Sigmoid colon (tissue), 7 donors: ENCODE data around the gene HBS1L. TPM values are rescaled to one million over a fixed set of nuclear protein-coding genes. Genes with fewer than 3 reads are reported as not detected.

Source experiments
- DNase-seq: peaks from one replicate; pipeline ENCODE4 v3.0.0-alpha.2; 2019
- H3K27ac ChIP-seq, 4 donors: fragments of 200-600 bp; sonication (generic); one replicate each; pipeline ENCODE4 v1.5.1; 2016 to 2019; ENCODE audit warnings: mild to moderate bottlenecking in 1 of 4
- H3K27me3 ChIP-seq, 3 donors: fragments of 200-600 bp; sonication (generic); one replicate each; pipeline ENCODE4 v1.5.1; 2019; ENCODE audit warnings: mild to moderate bottlenecking in 1 of 3
- H3K36me3 ChIP-seq, 4 donors: fragments of 200-600 bp; sonication (generic); one replicate each; pipeline ENCODE4 v1.5.1; 2016 to 2019
- H3K4me1 ChIP-seq, 4 donors: fragments of 200-600 bp; sonication (generic); one replicate each; pipeline ENCODE4 v1.5.1; 2017 to 2019
- H3K4me3 ChIP-seq, 4 donors: fragments of 200-600 bp; sonication (generic); one replicate each; pipeline ENCODE4 v1.5.1; 2017 to 2019; ENCODE audit warnings: mild to moderate bottlenecking in 2 of 4, moderate library complexity in 1 of 4
- H3K9me3 ChIP-seq, 4 donors: fragments of 200-600 bp in 3 of 4; sonication (generic) in 3 of 4; one replicate each; pipeline versions ENCODE4 v1.5.1 to v1.6.1; 2013 to 2019
- CTCF ChIP-seq, 4 experiments: fragments of 450-650 bp in 3 of 4; fragments of 200-600 bp in 1 of 4; IDR thresholded peaks; one replicate each; pipeline ENCODE4 v1.5.1; 2016 to 2019; ENCODE audit warnings: antibody characterized with exemption in 4 of 4, mild to moderate bottlenecking in 3 of 4, moderate library complexity in 2 of 4
- EP300 ChIP-seq, 4 donors: sonication (generic); formaldehyde crosslinking; IDR thresholded peaks; one replicate each; pipeline ENCODE4 v1.6.1; 2017; ENCODE audit warnings: antibody characterized with exemption in 4 of 4
- POLR2A ChIP-seq, 2 donors: fragments of 450-650 bp; IDR thresholded peaks; one replicate each; pipeline ENCODE4 v1.6.1; 2016; ENCODE audit warnings: antibody characterized with exemption in 2 of 2, mild to moderate bottlenecking in 2 of 2, moderate library complexity in 2 of 2
- POLR2AphosphoS5 ChIP-seq, 4 donors: sonication (generic); formaldehyde crosslinking; IDR thresholded peaks; one replicate each; pipeline ENCODE4 v1.6.1; 2017; ENCODE audit warnings: antibody characterized with exemption in 4 of 4
- WGBS, 2 donors: extraction: QIAGEN DNeasy Blood & Tissue Kit; methylation state at CpG; one replicate each; pipeline ENCODE4 v1.1.7; 2013; 5-methylcytosine and 5-hydroxymethylcytosine counted together
- intact Hi-C: fragments of 100-400 bp; cut with DNase I; formaldehyde crosslinking; loops from one replicate; pipeline ENCODE4 v1.15.1; 2023
- polyA plus RNA-seq, 3 donors: library from polyadenylated mRNA; stranded (reverse); fragments of 200-250 nt; gene quantifications; one replicate each; pipeline ENCODE4 v1.2.3, GENCODE V29; 2013
- total RNA-seq, 4 donors: library from RNA; depleted of rRNA; stranded (reverse); fragments of >200 nt; gene quantifications; one replicate each; pipeline ENCODE4 v1.1.0, GENCODE V29; 2016
- donor health status: healthy with polysubstance abuse.
- donor health status: Bipolar disorder and iron deficiency.
- donor health status: healthy.

HBS1L gene
- total and polyA plus RNA-seq, 7 donors = 14.4 to 61.9 (median 37.1) TPM

GRCh38 chr6:135021310-135022049 lies 33.1 kb downstream of the HBS1L start:
- intact Hi-C loops = no loop called here
- Histone ChIP-seq H3K9me3 (no peaks in the 10 kb centered on the region), H3K36me3 (no peaks in the 10 kb centered on the region), H3K27me3 (no peaks in the 10 kb centered on the region), H3K4me1 (no peaks in the 10 kb centered on the region), H3K4me3 (no peak overlapping the region), H3K27ac (no peak overlapping the region)
- WGBS, 2 donors = 62 to 90% methylated on average over 4 of the region's 4 CpGs
- TF ChIP-seq CTCF (IDR thresholded peaks at IDR 0.05) = no peak
- no peak for TF ChIP-seq POLR2A (IDR thresholded peaks at IDR 0.05)
- no peak for DNase-seq

DNA sequence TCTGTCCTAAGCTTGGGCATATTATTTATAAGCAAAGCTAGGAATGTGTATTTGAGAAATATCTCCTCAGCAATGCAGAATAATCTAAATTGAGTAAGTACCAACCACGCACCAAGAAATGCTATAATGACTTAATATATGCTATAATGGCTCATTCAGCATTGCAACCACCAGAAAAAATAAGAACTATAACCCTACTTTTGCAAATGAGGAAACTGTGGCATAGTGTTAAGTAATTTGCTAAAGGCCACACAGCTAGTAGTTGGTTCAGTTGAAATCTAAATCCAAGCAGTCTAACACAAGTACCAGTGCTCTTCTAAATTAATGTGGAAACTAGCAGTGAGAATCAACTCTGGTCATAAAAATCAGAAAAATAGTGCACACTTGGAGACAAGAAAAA lies 35.7 kb downstream of the HBS1L start:
- Histone ChIP-seq H3K4me3 (no peak overlapping the region), H3K9me3 (no peaks in the 10 kb centered on the region), H3K27me3 (no peaks in the 10 kb centered on the region), H3K36me3 (no peaks in the 10 kb centered on the region), H3K4me1 (no peaks in the 10 kb centered on the region), H3K27ac (no peak overlapping the region)
- intact Hi-C loops = no loop called here
- no peak for TF ChIP-seq CTCF (IDR thresholded peaks at IDR 0.05)
- no peak for TF ChIP-seq POLR2A (IDR thresholded peaks at IDR 0.05)
- no peak for DNase-seq
- 89 to 94% methylated on average over 1 of the region's 1 CpG for WGBS, 2 donors

DNA sequence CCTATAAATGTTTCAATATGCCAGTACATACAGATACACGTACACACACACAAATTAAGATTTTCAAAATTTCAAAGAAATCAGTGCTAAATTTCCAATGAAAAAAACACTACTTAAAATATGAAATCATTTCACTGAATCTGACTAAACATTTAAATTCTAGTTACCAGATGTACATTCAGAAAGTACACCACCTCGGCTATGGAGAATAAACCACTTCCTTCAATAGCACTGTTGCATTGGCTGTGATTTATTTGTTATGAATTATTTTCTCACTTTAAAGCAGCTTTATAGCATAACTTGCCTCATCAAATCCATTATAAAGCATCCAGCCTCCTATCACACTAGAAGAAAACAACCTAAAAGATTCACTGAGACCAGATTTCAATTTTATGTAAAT lies 36.6 kb downstream of the HBS1L start:
- intact Hi-C loops = no loop called here
- 70 to 88% methylated on average over 2 of the region's 2 CpGs for WGBS, 2 donors
- Histone ChIP-seq H3K4me3 (no peak overlapping the region), H3K9me3 (no peaks in the 10 kb centered on the region), H3K27ac (no peak overlapping the region), H3K4me1 (no peaks in the 10 kb centered on the region), H3K36me3 (no peaks in the 10 kb centered on the region), H3K27me3 (no peaks in the 10 kb centered on the region)
- TF ChIP-seq POLR2AphosphoS5 (IDR thresholded peaks at IDR 0.05) (no peak), CTCF (IDR thresholded peaks at IDR 0.05) (no peak), POLR2A (IDR thresholded peaks at IDR 0.05) (no peak), EP300 (IDR thresholded peaks at IDR 0.05) (no peak)
- no peak for DNase-seq

DNA sequence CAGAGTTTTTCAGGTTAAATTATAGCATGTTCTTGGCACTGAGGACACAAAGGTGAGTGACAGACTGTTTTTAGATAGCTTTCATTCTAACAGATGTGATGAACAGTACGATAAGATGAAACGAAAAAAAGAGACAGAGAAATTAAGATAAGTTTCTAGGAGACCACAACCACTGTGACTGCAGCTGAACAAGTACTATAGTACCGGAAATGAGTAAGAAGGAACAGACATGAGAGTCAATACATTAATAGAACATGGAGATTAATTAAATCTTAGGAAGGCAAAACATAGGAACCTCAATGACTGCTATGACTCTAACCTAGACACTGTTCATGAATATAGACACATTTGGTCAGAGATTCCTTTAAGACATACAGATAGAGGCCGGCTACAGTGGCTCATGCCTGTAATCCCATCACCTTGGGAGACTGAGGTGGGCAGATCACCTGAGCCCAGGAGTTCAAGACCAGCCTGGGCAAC lies 40.2 kb downstream of the HBS1L start:
- no peaks in the 10 kb centered on the region for H3K36me3 ChIP-seq
- no peak overlapping the region for H3K4me3 ChIP-seq
- no peaks in the 10 kb centered on the region for H3K27me3 ChIP-seq
- H3K4me1 ChIP-seq = no peaks in the 10 kb centered on the region
- intact Hi-C loops = no loop called here
- no peak overlapping the region for H3K27ac ChIP-seq
- no peak for DNase-seq
- no peaks in the 10 kb centered on the region for H3K9me3 ChIP-seq
- TF ChIP-seq POLR2A (IDR thresholded peaks at IDR 0.05) = no peak
- TF ChIP-seq CTCF (IDR thresholded peaks at IDR 0.05) = no peak
- no peak for TF ChIP-seq EP300 (IDR thresholded peaks at IDR 0.05)
- TF ChIP-seq POLR2AphosphoS5 (IDR thresholded peaks at IDR 0.05) = no peak
- WGBS, 2 donors = 68 to 89% methylated on average over 4 of the region's 4 CpGs

GRCh38 chr6:135013211-135013610 lies 41.4 kb downstream of the HBS1L start:
- 93 to 98% methylated on average over 3 of the region's 3 CpGs for WGBS, 2 donors
- H3K27me3 ChIP-seq = no peaks in the 10 kb centered on the region
- no peaks in the 10 kb centered on the region for H3K9me3 ChIP-seq
- no peak for DNase-seq
- no peak overlapping the region for H3K27ac ChIP-seq
- no peak for TF ChIP-seq POLR2A (IDR thresholded peaks at IDR 0.05)
- no peak for TF ChIP-seq POLR2AphosphoS5 (IDR thresholded peaks at IDR 0.05)
- no peak for TF ChIP-seq EP300 (IDR thresholded peaks at IDR 0.05)
- no peak for TF ChIP-seq CTCF (IDR thresholded peaks at IDR 0.05)
- H3K4me3 ChIP-seq = no peak overlapping the region
- no peaks in the 10 kb centered on the region for H3K4me1 ChIP-seq
- no peaks in the 10 kb centered on the region for H3K36me3 ChIP-seq
- intact Hi-C loops = no loop called here
